GM23338 (cell line): ENCODE data around the gene CPTP. TPM values are rescaled to one million over a fixed set of nuclear protein-coding genes. Genes with fewer than 3 reads are reported as not detected.

Experiments
- ATAC-seq: fragments of 200-7000 bp; cut with Tn5 transposase; 3 replicates; pipeline ENCODE4 v1.9.1; 2020
- DNase-seq: peaks from one replicate; pipeline ENCODE4 v3.0.0-alpha.2; 2015; ENCODE audit warnings: low spot score
- H2AFZ ChIP-seq: fragments of 200-600 bp; sonication (generic); 2 replicates; pipeline ENCODE4 v1.8.0; 2016; ENCODE audit warnings: antibody characterized with exemption, mild to moderate bottlenecking, moderate library complexity
- H3F3A ChIP-seq: fragments of 200-600 bp; sonication (generic); replicated peaks from 2 replicates; pipeline ENCODE4 v1.8.0; 2017; ENCODE audit warnings: antibody characterized with exemption, mixed run types, low read depth
- H3K27ac ChIP-seq: fragments of 200-600 bp; sonication (generic); 2 replicates; pipeline ENCODE4 v1.6.1; 2016; ENCODE audit warnings: low read depth
- H3K27me3 ChIP-seq: fragments of 200-600 bp; sonication (generic); 2 replicates; pipeline ENCODE4 v1.8.0; 2016; ENCODE audit warnings: mild to moderate bottlenecking, mixed run types, moderate library complexity; ENCODE audit not compliant: insufficient read depth
- H3K36me3 ChIP-seq: fragments of 200-600 bp; sonication (generic); 2 replicates; pipeline ENCODE4 v1.8.0; 2016; ENCODE audit warnings: mild to moderate bottlenecking; ENCODE audit not compliant: insufficient read depth
- H3K4me1 ChIP-seq: fragments of 200-600 bp; sonication (generic); 2 replicates; pipeline ENCODE4 v1.8.0; 2016; ENCODE audit warnings: mild to moderate bottlenecking, moderate library complexity; ENCODE audit not compliant: insufficient read depth
- H3K4me2 ChIP-seq: fragments of 200-600 bp; sonication (generic); 2 replicates; pipeline ENCODE4 v1.7.1; 2017; ENCODE audit warnings: mixed run types
- H3K4me3 ChIP-seq: fragments of 200-600 bp; sonication (generic); 2 replicates; pipeline ENCODE4 v1.6.1; 2016; ENCODE audit warnings: mixed run types
- H3K79me2 ChIP-seq: fragments of 200-600 bp; sonication (generic); replicated peaks from 2 replicates; pipeline ENCODE4 v1.8.0; 2017; ENCODE audit warnings: mild to moderate bottlenecking; ENCODE audit not compliant: insufficient read depth
- H3K9me2 ChIP-seq: fragments of 200-600 bp; sonication (generic); 2 replicates; pipeline ENCODE4 v1.8.0; 2017; ENCODE audit not compliant: insufficient read depth
- H4K20me1 ChIP-seq: fragments of 200-600 bp; sonication (generic); replicated peaks from 2 replicates; pipeline ENCODE4 v1.8.0; 2017; ENCODE audit warnings: mild to moderate bottlenecking; ENCODE audit not compliant: insufficient read depth
- H3K27ac Mint-ChIP-seq: 2 replicates; pipeline ENCODE4 v1.8.0; 2020; ENCODE audit warnings: inconsistent platforms, mild to moderate bottlenecking, moderate library complexity, mixed read lengths
- H3K27me3 Mint-ChIP-seq: 3 replicates; pipeline ENCODE4 v1.8.0; 2022; ENCODE audit warnings: low read depth, mild to moderate bottlenecking, moderate library complexity, mixed read lengths, inconsistent platforms; ENCODE audit not compliant: insufficient read depth, poor library complexity
- H3K36me3 Mint-ChIP-seq: 3 replicates; pipeline ENCODE4 v1.8.0; 2021; ENCODE audit warnings: low read depth, mild to moderate bottlenecking, inconsistent platforms, moderate library complexity, mixed read lengths
- H3K4me1 Mint-ChIP-seq: 3 replicates; pipeline ENCODE4 v1.8.0; 2020; ENCODE audit warnings: mild to moderate bottlenecking, inconsistent platforms, mixed read lengths
- H3K4me3 Mint-ChIP-seq: 3 replicates; pipeline ENCODE4 v1.8.0; 2021; ENCODE audit warnings: moderate library complexity, mild to moderate bottlenecking, inconsistent platforms, mixed read lengths
- H3K9me3 Mint-ChIP-seq: 3 replicates; pipeline ENCODE4 v1.8.0; 2020; ENCODE audit warnings: moderate library complexity, mild to moderate bottlenecking, inconsistent platforms, mixed read lengths
- EZH2 ChIP-seq: fragments of 200-600 bp; sonication (generic); IDR thresholded peaks from one replicate; pipeline ENCODE4 v1.8.0; 2017; ENCODE audit warnings: antibody characterized with exemption, mild to moderate bottlenecking, low read depth; ENCODE audit not compliant: unreplicated experiment
- EZH2phosphoT487 ChIP-seq: fragments of 200-600 bp; sonication (generic); IDR thresholded peaks from one replicate; pipeline ENCODE4 v1.8.1; 2018; ENCODE audit warnings: antibody characterized with exemption; ENCODE audit not compliant: unreplicated experiment
- NANOG ChIP-seq: IDR thresholded peaks from 2 replicates; pipeline ENCODE4 v1.6.1; 2016; ENCODE audit warnings: antibody characterized with exemption, borderline replicate concordance
- POLR2AphosphoS5 ChIP-seq: IDR thresholded peaks from 2 replicates; pipeline ENCODE4 v1.6.1; 2016; ENCODE audit warnings: antibody characterized with exemption, low read depth
- ZNF114 ChIP-seq: fragments of 250-450 bp; sonication (Bioruptor Pico); IDR thresholded peaks from 2 replicates; pipeline ENCODE4 v1.5.0; 2020; ENCODE audit warnings: mild to moderate bottlenecking, moderate library complexity
- polyA plus RNA-seq: library from polyadenylated mRNA; unstranded; fragments of >200 nt; fragmentation: Nextera tagmentation; extraction: Ambion mirVana; gene quantifications from 2 replicates; pipeline ENCODE4 v1.2.1, GENCODE V29; 2016
- total RNA-seq: library from RNA; depleted of rRNA; stranded (reverse); fragments of >200 nt; shearing (Covaris generic); gene quantifications from 2 replicates; pipeline ENCODE4 v1.2.3, GENCODE V29; 2014
- TF ChIP-seq, protein P1 (sequence below): fragments of 250-450 bp; sonication (Bioruptor Pico); IDR thresholded peaks from 2 replicates; pipeline ENCODE4 v1.5.0; 2020; ENCODE audit warnings: mild to moderate bottlenecking, moderate library complexity
- TF ChIP-seq, protein P2 (sequence below), 2 experiments: fragments of 200-600 bp in 1 of 2; sonication (generic) in 1 of 2; conservative IDR thresholded peaks; 2 replicates each; pipeline versions ENCODE4 v1.5.1 to v1.6.1; 2016 to 2017; ENCODE audit warnings: antibody characterized with exemption in 2 of 2, low read depth in 2 of 2, mild to moderate bottlenecking in 2 of 2, moderate library complexity in 1 of 2
- TF ChIP-seq, protein P3 (sequence below): IDR thresholded peaks from one replicate; pipeline ENCODE4 v1.6.1; 2018; ENCODE audit warnings: antibody characterized with exemption; ENCODE audit not compliant: unreplicated experiment
- TF ChIP-seq, protein P4 (sequence below): IDR thresholded peaks from 2 replicates; pipeline ENCODE4 v1.6.1; 2016; ENCODE audit warnings: antibody characterized with exemption

CPTP gene
- total and polyA plus RNA-seq, 2 experiments from 2014 or later = 8.1 to 13.5 TPM

DNA sequence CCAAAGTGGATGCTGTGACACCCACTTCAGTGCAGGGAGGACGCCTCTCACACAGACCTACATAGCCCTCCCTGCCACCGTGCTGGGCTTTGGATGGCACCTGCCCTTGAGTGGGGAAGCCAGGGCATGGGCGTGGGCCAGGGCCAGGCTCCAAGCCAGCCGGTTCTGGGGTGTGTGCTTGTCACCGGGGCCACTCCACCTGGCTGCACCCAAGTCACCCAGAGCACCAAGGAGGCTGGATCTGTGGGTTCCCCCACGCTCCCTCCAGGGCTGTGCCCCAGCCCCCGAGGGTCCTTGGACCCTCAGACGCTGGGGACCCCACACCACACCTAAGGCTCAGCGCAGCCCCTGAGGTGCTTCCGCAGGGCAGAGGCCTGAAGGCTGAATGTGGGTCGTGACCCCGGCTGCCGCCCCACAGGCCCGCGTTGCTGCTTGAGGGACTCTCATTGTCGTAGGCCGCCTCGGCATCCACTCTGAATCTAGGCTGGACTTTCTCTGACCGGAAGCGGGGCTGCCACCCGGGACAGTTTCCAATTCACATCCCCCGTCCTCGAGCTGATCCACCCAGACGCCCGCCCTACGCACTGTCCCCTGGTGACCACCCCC, 32.3 kb downstream of the CPTP start:
- no peak for TF ChIP-seq EZH2phosphoT487
- TF ChIP-seq, protein P1, sequence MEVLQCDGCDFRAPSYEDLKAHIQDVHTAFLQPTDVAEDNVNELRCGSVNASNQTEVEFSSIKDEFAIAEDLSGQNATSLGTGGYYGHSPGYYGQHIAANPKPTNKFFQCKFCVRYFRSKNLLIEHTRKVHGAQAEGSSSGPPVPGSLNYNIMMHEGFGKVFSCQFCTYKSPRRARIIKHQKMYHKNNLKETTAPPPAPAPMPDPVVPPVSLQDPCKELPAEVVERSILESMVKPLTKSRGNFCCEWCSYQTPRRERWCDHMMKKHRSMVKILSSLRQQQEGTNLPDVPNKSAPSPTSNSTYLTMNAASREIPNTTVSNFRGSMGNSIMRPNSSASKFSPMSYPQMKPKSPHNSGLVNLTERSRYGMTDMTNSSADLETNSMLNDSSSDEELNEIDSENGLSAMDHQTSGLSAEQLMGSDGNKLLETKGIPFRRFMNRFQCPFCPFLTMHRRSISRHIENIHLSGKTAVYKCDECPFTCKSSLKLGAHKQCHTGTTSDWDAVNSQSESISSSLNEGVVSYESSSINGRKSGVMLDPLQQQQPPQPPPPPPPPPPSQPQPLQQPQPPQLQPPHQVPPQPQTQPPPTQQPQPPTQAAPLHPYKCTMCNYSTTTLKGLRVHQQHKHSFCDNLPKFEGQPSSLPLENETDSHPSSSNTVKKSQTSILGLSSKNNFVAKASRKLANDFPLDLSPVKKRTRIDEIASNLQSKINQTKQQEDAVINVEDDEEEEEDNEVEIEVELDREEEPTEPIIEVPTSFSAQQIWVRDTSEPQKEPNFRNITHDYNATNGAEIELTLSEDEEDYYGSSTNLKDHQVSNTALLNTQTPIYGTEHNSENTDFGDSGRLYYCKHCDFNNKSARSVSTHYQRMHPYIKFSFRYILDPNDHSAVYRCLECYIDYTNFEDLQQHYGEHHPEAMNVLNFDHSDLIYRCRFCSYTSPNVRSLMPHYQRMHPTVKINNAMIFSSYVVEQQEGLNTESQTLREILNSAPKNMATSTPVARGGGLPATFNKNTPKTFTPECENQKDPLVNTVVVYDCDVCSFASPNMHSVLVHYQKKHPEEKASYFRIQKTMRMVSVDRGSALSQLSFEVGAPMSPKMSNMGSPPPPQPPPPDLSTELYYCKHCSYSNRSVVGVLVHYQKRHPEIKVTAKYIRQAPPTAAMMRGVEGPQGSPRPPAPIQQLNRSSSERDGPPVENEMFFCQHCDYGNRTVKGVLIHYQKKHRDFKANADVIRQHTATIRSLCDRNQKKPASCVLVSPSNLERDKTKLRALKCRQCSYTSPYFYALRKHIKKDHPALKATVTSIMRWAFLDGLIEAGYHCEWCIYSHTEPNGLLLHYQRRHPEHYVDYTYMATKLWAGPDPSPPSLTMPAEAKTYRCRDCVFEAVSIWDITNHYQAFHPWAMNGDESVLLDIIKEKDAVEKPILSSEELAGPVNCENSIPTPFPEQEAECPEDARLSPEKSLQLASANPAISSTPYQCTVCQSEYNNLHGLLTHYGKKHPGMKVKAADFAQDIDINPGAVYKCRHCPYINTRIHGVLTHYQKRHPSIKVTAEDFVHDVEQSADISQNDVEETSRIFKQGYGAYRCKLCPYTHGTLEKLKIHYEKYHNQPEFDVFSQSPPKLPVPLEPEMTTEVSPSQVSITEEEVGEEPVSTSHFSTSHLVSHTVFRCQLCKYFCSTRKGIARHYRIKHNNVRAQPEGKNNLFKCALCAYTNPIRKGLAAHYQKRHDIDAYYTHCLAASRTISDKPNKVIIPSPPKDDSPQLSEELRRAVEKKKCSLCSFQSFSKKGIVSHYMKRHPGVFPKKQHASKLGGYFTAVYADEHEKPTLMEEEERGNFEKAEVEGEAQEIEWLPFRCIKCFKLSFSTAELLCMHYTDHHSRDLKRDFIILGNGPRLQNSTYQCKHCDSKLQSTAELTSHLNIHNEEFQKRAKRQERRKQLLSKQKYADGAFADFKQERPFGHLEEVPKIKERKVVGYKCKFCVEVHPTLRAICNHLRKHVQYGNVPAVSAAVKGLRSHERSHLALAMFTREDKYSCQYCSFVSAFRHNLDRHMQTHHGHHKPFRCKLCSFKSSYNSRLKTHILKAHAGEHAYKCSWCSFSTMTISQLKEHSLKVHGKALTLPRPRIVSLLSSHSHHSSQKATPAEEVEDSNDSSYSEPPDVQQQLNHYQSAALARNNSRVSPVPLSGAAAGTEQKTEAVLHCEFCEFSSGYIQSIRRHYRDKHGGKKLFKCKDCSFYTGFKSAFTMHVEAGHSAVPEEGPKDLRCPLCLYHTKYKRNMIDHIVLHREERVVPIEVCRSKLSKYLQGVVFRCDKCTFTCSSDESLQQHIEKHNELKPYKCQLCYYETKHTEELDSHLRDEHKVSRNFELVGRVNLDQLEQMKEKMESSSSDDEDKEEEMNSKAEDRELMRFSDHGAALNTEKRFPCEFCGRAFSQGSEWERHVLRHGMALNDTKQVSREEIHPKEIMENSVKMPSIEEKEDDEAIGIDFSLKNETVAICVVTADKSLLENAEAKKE (CRISPR knock-in tag) = no peak
- TF ChIP-seq NANOG = no peak
- TF ChIP-seq ZNF114 (CRISPR knock-in tag) = no peak
- TF ChIP-seq, protein P2, sequence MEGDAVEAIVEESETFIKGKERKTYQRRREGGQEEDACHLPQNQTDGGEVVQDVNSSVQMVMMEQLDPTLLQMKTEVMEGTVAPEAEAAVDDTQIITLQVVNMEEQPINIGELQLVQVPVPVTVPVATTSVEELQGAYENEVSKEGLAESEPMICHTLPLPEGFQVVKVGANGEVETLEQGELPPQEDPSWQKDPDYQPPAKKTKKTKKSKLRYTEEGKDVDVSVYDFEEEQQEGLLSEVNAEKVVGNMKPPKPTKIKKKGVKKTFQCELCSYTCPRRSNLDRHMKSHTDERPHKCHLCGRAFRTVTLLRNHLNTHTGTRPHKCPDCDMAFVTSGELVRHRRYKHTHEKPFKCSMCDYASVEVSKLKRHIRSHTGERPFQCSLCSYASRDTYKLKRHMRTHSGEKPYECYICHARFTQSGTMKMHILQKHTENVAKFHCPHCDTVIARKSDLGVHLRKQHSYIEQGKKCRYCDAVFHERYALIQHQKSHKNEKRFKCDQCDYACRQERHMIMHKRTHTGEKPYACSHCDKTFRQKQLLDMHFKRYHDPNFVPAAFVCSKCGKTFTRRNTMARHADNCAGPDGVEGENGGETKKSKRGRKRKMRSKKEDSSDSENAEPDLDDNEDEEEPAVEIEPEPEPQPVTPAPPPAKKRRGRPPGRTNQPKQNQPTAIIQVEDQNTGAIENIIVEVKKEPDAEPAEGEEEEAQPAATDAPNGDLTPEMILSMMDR (conservative IDR thresholded peaks at IDR 0.05; ENCODE audit: low read depth in 2 of 2) = no peak
- TF ChIP-seq, protein P3, sequence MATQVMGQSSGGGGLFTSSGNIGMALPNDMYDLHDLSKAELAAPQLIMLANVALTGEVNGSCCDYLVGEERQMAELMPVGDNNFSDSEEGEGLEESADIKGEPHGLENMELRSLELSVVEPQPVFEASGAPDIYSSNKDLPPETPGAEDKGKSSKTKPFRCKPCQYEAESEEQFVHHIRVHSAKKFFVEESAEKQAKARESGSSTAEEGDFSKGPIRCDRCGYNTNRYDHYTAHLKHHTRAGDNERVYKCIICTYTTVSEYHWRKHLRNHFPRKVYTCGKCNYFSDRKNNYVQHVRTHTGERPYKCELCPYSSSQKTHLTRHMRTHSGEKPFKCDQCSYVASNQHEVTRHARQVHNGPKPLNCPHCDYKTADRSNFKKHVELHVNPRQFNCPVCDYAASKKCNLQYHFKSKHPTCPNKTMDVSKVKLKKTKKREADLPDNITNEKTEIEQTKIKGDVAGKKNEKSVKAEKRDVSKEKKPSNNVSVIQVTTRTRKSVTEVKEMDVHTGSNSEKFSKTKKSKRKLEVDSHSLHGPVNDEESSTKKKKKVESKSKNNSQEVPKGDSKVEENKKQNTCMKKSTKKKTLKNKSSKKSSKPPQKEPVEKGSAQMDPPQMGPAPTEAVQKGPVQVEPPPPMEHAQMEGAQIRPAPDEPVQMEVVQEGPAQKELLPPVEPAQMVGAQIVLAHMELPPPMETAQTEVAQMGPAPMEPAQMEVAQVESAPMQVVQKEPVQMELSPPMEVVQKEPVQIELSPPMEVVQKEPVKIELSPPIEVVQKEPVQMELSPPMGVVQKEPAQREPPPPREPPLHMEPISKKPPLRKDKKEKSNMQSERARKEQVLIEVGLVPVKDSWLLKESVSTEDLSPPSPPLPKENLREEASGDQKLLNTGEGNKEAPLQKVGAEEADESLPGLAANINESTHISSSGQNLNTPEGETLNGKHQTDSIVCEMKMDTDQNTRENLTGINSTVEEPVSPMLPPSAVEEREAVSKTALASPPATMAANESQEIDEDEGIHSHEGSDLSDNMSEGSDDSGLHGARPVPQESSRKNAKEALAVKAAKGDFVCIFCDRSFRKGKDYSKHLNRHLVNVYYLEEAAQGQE = no peak
- no peak for TF ChIP-seq EZH2
- no peak for TF ChIP-seq POLR2AphosphoS5
- TF ChIP-seq, protein P4, sequence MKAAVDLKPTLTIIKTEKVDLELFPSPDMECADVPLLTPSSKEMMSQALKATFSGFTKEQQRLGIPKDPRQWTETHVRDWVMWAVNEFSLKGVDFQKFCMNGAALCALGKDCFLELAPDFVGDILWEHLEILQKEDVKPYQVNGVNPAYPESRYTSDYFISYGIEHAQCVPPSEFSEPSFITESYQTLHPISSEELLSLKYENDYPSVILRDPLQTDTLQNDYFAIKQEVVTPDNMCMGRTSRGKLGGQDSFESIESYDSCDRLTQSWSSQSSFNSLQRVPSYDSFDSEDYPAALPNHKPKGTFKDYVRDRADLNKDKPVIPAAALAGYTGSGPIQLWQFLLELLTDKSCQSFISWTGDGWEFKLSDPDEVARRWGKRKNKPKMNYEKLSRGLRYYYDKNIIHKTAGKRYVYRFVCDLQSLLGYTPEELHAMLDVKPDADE = no peak
- Histone ChIP-seq H3K79me2 (no peaks in the 10 kb centered on the region), H3K36me3 (no peaks in the 10 kb centered on the region), H3K4me2 (no peak overlapping the region), H3K4me1 (peaks cover 35% of the 10 kb centered on the region), H3K27ac (no peak overlapping the region), H3K27me3 (peaks cover 28% of the 10 kb centered on the region), H3K4me3 (no peak overlapping the region), H3K9me2 (no peaks in the 10 kb centered on the region), H4K20me1 (no peaks in the 10 kb centered on the region; the same call in 1 of the 2 replicates), H3F3A (peaks cover 31% of the 10 kb centered on the region), H2AFZ (no peak overlapping the region)
- Mint-ChIP-seq H3K4me1 (peaks cover 38% of the 10 kb centered on the region), H3K4me3 (no peak overlapping the region), H3K9me3 (no peaks in the 10 kb centered on the region; the same call in 2 of the 3 replicates), H3K27me3 (peaks cover 42% of the 10 kb centered on the region), H3K36me3 (no peaks in the 10 kb centered on the region), H3K27ac (no peak overlapping the region; the same call in 1 of the 2 replicates)
- no peak for DNase-seq
- ATAC-seq = no peak
